WTC11 (cell line): ENCODE data around the gene TTC39C. TPM values are rescaled to one million over a fixed set of nuclear protein-coding genes. Genes with fewer than 3 reads are reported as not detected.

Experiments used
- ATAC-seq: fragments of 200-7000 bp; cut with Tn5 transposase; 2 replicates; pipeline ENCODE4 v1.10.0; 2021; ENCODE audit warnings: mild to moderate bottlenecking, moderate library complexity
- CTCF ChIA-PET: fragments of 300-600 bp; sonication (Branson Sonifier 250); formaldehyde crosslinking; loops from one replicate; lab custom pipeline; 2021; ENCODE audit warnings: antibody characterized with exemption; lab: Charles Lee
- POLR2A ChIA-PET: fragments of 350-600 bp; sonication (Branson Sonifier 250); formaldehyde crosslinking; loops from one replicate; lab custom pipeline; 2021; ENCODE audit warnings: antibody characterized with exemption; lab: Charles Lee
- DNase-seq: peaks from one replicate; pipeline ENCODE4 v3.0.0; 2021; ENCODE audit warnings: low spot score
- H3K27ac Mint-ChIP-seq: 2 replicates; pipeline ENCODE4 v1.8.0; 2021; ENCODE audit warnings: mixed read lengths
- H3K27me3 Mint-ChIP-seq: 2 replicates; pipeline ENCODE4 v1.8.0; 2021; ENCODE audit warnings: low read depth, mild to moderate bottlenecking, moderate library complexity, mixed read lengths
- H3K36me3 Mint-ChIP-seq: 2 replicates; pipeline ENCODE4 v1.8.0; 2021; ENCODE audit warnings: mixed read lengths
- H3K4me1 Mint-ChIP-seq: 2 replicates; pipeline ENCODE4 v1.8.0; 2022; ENCODE audit warnings: mixed read lengths
- H3K4me3 Mint-ChIP-seq: 2 replicates; pipeline ENCODE4 v1.8.0; 2021; ENCODE audit warnings: mild to moderate bottlenecking, moderate library complexity, mixed read lengths
- H3K9me3 Mint-ChIP-seq: 2 replicates; pipeline ENCODE4 v1.8.0; 2021; ENCODE audit warnings: mixed read lengths
- ATF1 ChIP-seq: sonication (generic); formaldehyde crosslinking; IDR thresholded peaks from 2 replicates; pipeline ENCODE4 v1.8.1; 2023; ENCODE audit warnings: mild to moderate bottlenecking, moderate library complexity, missing genetic modification reagents
- ATF2 ChIP-seq: sonication (generic); formaldehyde crosslinking; IDR thresholded peaks from 2 replicates; pipeline ENCODE4 v1.8.1; 2022; ENCODE audit warnings: low read depth, missing genetic modification reagents, borderline replicate concordance
- CBFB ChIP-seq: sonication (generic); formaldehyde crosslinking; IDR thresholded peaks from 2 replicates; pipeline ENCODE4 v1.8.1; 2022; ENCODE audit warnings: mild to moderate bottlenecking, low read depth, missing genetic modification reagents
- GABPB1 ChIP-seq: sonication (generic); formaldehyde crosslinking; IDR thresholded peaks from 2 replicates; pipeline ENCODE4 v1.8.1; 2023; ENCODE audit warnings: mild to moderate bottlenecking, missing genetic modification reagents
- GRHL2 ChIP-seq: fragments of 250-450 bp; sonication (Bioruptor Pico); IDR thresholded peaks from 2 replicates; pipeline ENCODE4 v1.8.0; 2022; ENCODE audit warnings: mild to moderate bottlenecking, moderate library complexity; ENCODE audit not compliant: insufficient replicate concordance, severe bottlenecking
- GTF2I ChIP-seq: fragments of 250-450 bp; sonication (Bioruptor Pico); conservative IDR thresholded peaks from 2 replicates; pipeline ENCODE4 v1.4.0; 2021; ENCODE audit warnings: mild to moderate bottlenecking
- IRF2 ChIP-seq: sonication (generic); formaldehyde crosslinking; IDR thresholded peaks from 2 replicates; pipeline ENCODE4 v1.8.0; 2022; ENCODE audit warnings: low read depth, missing genetic modification reagents, borderline replicate concordance
- JUN ChIP-seq: sonication (generic); formaldehyde crosslinking; IDR thresholded peaks from 2 replicates; pipeline ENCODE4 v1.8.0; 2023; ENCODE audit warnings: mild to moderate bottlenecking, missing genetic modification reagents
- KAT7 ChIP-seq: sonication (generic); formaldehyde crosslinking; IDR thresholded peaks from 2 replicates; pipeline ENCODE4 v1.8.1; 2023; ENCODE audit warnings: missing genetic modification reagents, mild to moderate bottlenecking, borderline replicate concordance
- SMAD3 ChIP-seq: sonication (generic); formaldehyde crosslinking; IDR thresholded peaks from 2 replicates; pipeline ENCODE4 v1.8.0; 2022; ENCODE audit warnings: missing genetic modification reagents, mild to moderate bottlenecking, borderline replicate concordance
- USF2 ChIP-seq: sonication (generic); formaldehyde crosslinking; IDR thresholded peaks from 2 replicates; pipeline ENCODE4 v1.8.1; 2023; ENCODE audit warnings: mild to moderate bottlenecking, missing genetic modification reagents, moderate library complexity
- ZBTB21 ChIP-seq: sonication (generic); formaldehyde crosslinking; IDR thresholded peaks from 2 replicates; pipeline ENCODE4 v1.8.1; 2023; ENCODE audit warnings: mild to moderate bottlenecking, missing genetic modification reagents, borderline replicate concordance
- ZMAT4 ChIP-seq: fragments of 250-450 bp; sonication (Bioruptor Pico); IDR thresholded peaks from 2 replicates; pipeline ENCODE4 v1.9.0; 2021; ENCODE audit warnings: mild to moderate bottlenecking
- ZNF232 ChIP-seq: sonication (generic); formaldehyde crosslinking; IDR thresholded peaks from 2 replicates; pipeline ENCODE4 v1.8.0; 2022; ENCODE audit warnings: mild to moderate bottlenecking, missing genetic modification reagents
- ZNF423 ChIP-seq: fragments of 250-450 bp; sonication (Bioruptor Pico); IDR thresholded peaks from 2 replicates; pipeline ENCODE4 v2.1.2; 2022; ENCODE audit warnings: mild to moderate bottlenecking, moderate library complexity
- ZNF532 ChIP-seq: fragments of 250-450 bp; sonication (Bioruptor Pico); IDR thresholded peaks from 2 replicates; pipeline ENCODE4 v1.9.0; 2021; ENCODE audit warnings: mild to moderate bottlenecking, borderline replicate concordance
- total RNA-seq: library from RNA; stranded (reverse); gene quantifications from 3 replicates; pipeline ENCODE4 v1.2.3, GENCODE V29; 2021
- TF ChIP-seq, protein P1 (sequence below): sonication (generic); formaldehyde crosslinking; IDR thresholded peaks from 2 replicates; pipeline ENCODE4 v1.8.1; 2023; ENCODE audit warnings: mild to moderate bottlenecking, missing genetic modification reagents, borderline replicate concordance
- TF ChIP-seq, protein P2 (sequence below): sonication (generic); formaldehyde crosslinking; IDR thresholded peaks from 2 replicates; pipeline ENCODE4 v1.8.1; 2023; ENCODE audit warnings: mild to moderate bottlenecking, missing genetic modification reagents
- TF ChIP-seq, protein P3 (sequence below): fragments of 250-450 bp; sonication (Bioruptor Pico); conservative IDR thresholded peaks from 2 replicates; pipeline ENCODE4 v1.9.0; 2021; ENCODE audit warnings: mild to moderate bottlenecking
- TF ChIP-seq, protein P4 (sequence below): sonication (generic); formaldehyde crosslinking; IDR thresholded peaks from 2 replicates; pipeline ENCODE4 v1.8.0; 2023; ENCODE audit warnings: missing genetic modification reagents

TTC39C gene
- total RNA-seq, 1 experiment from 2014 or later, result 57.3 TPM

- Mint-ChIP-seq H3K27me3 (no peaks in the 10 kb centered on the region), H3K4me1 (peaks cover 27% of the 10 kb centered on the region), H3K36me3 (peaks cover 7% of the 10 kb centered on the region; the same call in 1 of the 2 replicates), H3K4me3 (no peak overlapping the region), H3K9me3 (peaks cover 9% of the 10 kb centered on the region), H3K27ac (no peak overlapping the region; the same call in 1 of the 2 replicates)
- CTCF ChIA-PET, result interaction anchor here (0.5 kb wide), 1 partner anchor 312 kb away, joined by 3 read pairs; no protein-coding TSS in a partner anchor
- no peak for TF ChIP-seq GABPB1
- no peak for TF ChIP-seq ZBTB21
- TF ChIP-seq, protein P1, sequence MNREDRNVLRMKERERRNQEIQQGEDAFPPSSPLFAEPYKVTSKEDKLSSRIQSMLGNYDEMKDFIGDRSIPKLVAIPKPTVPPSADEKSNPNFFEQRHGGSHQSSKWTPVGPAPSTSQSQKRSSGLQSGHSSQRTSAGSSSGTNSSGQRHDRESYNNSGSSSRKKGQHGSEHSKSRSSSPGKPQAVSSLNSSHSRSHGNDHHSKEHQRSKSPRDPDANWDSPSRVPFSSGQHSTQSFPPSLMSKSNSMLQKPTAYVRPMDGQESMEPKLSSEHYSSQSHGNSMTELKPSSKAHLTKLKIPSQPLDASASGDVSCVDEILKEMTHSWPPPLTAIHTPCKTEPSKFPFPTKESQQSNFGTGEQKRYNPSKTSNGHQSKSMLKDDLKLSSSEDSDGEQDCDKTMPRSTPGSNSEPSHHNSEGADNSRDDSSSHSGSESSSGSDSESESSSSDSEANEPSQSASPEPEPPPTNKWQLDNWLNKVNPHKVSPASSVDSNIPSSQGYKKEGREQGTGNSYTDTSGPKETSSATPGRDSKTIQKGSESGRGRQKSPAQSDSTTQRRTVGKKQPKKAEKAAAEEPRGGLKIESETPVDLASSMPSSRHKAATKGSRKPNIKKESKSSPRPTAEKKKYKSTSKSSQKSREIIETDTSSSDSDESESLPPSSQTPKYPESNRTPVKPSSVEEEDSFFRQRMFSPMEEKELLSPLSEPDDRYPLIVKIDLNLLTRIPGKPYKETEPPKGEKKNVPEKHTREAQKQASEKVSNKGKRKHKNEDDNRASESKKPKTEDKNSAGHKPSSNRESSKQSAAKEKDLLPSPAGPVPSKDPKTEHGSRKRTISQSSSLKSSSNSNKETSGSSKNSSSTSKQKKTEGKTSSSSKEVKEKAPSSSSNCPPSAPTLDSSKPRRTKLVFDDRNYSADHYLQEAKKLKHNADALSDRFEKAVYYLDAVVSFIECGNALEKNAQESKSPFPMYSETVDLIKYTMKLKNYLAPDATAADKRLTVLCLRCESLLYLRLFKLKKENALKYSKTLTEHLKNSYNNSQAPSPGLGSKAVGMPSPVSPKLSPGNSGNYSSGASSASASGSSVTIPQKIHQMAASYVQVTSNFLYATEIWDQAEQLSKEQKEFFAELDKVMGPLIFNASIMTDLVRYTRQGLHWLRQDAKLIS (CRISPR knock-in tag), result no peak
- TF ChIP-seq USF2, result no peak
- TF ChIP-seq ZNF423 (CRISPR knock-in tag), result no peak
- no peak for TF ChIP-seq KAT7 (CRISPR knock-in tag)
- TF ChIP-seq IRF2 (CRISPR knock-in tag), result no peak
- no peak for TF ChIP-seq ZNF232 (CRISPR knock-in tag)
- no peak for TF ChIP-seq GTF2I
- TF ChIP-seq, protein P2, sequence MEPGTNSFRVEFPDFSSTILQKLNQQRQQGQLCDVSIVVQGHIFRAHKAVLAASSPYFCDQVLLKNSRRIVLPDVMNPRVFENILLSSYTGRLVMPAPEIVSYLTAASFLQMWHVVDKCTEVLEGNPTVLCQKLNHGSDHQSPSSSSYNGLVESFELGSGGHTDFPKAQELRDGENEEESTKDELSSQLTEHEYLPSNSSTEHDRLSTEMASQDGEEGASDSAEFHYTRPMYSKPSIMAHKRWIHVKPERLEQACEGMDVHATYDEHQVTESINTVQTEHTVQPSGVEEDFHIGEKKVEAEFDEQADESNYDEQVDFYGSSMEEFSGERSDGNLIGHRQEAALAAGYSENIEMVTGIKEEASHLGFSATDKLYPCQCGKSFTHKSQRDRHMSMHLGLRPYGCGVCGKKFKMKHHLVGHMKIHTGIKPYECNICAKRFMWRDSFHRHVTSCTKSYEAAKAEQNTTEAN (CRISPR knock-in tag), result no peak
- TF ChIP-seq ZMAT4 (CRISPR knock-in tag), result no peak
- TF ChIP-seq ATF2 (CRISPR knock-in tag), result no peak
- TF ChIP-seq, protein P3, sequence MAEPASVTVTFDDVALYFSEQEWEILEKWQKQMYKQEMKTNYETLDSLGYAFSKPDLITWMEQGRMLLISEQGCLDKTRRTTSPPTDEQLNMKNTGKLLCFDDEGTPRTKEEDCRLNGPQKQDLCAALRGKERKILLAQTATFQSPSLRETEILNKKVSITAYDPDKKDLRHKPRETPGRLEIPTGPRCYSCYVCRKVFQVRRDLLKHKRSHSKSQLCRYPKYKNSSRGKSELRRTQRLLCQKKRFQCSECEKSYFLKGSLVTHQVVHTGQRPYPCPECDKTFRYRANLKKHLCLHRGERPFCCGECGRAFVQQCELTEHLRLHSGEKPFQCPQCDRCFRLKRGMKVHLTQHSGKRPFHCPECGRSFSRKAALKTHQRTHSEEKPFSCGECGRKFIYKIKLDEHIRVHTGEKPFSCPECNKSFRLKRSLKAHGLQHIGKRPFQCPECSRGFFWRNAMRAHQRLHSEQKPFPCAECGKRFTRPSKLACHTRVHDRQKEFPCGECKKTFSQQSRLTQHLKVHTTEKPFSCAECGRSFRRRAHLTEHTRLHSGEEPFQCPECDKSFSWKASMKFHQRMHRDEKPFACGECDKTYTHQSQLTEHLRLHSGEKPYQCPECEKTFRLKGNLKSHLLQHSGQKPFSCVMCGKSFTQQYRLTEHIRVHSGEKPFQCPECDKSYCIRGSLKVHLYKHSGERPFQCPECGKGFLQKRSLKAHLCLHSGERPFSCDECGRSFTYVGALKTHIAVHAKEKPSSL (CRISPR knock-in tag), result no peak
- TF ChIP-seq JUN (CRISPR knock-in tag), result no peak
- no peak for TF ChIP-seq ZNF532 (CRISPR knock-in tag)
- no peak for TF ChIP-seq ATF1 (CRISPR knock-in tag)
- no peak for TF ChIP-seq SMAD3 (CRISPR knock-in tag)
- no peak for TF ChIP-seq GRHL2 (CRISPR knock-in tag)
- TF ChIP-seq CBFB (CRISPR knock-in tag), result no peak
- TF ChIP-seq, protein P4, sequence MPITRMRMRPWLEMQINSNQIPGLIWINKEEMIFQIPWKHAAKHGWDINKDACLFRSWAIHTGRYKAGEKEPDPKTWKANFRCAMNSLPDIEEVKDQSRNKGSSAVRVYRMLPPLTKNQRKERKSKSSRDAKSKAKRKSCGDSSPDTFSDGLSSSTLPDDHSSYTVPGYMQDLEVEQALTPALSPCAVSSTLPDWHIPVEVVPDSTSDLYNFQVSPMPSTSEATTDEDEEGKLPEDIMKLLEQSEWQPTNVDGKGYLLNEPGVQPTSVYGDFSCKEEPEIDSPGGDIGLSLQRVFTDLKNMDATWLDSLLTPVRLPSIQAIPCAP (CRISPR knock-in tag), result no peak
- POLR2A ChIA-PET, result no interaction called here
- ATAC-seq (no peak), DNase-seq (no peak)
These were observed 38.7 kb downstream of the TTC39C start for GRCh38 chr18:24053211-24053610.
